H7 (cell line): ENCODE measurements around the gene PIK3R5. TPM values are rescaled to one million over a fixed set of nuclear protein-coding genes. Genes with fewer than 3 reads are reported as not detected.

Experiments used
- DNase-seq: peaks from one replicate; pipeline ENCODE4 v3.0.0; 2012
- H3K27me3 ChIP-seq: 2 replicates; pipeline ENCODE4 v1.6.0; 2011; ENCODE audit warnings: mild to moderate bottlenecking, low read length; ENCODE audit not compliant: control insufficient read depth, insufficient read depth
- H3K36me3 ChIP-seq: replicated peaks from 2 replicates; pipeline ENCODE4 v1.5.1; 2011; ENCODE audit warnings: low read length; ENCODE audit not compliant: control insufficient read depth, insufficient read depth
- H3K4me3 ChIP-seq: 2 replicates; pipeline ENCODE4 v1.5.1; 2011; ENCODE audit warnings: low read depth, mild to moderate bottlenecking, control low read depth, low read length, moderate library complexity; ENCODE audit not compliant: insufficient read depth
- total RNA-seq: library from RNA; depleted of rRNA; stranded (reverse); fragments of >200 nt; shearing (Covaris generic); gene quantifications from 2 replicates; pipeline ENCODE4 v1.2.3, GENCODE V29; 2014

PIK3R5 gene
- total RNA-seq, 1 experiment from 2014 or later: 33.6 TPM

GRCh38 chr17:8884336-8884990 is 81.0 kb downstream of the PIK3R5 start:
- peak overlapping the region; percentile 33; the same call in 1 of the 2 replicates for H3K4me3 ChIP-seq
- no peak for DNase-seq

GRCh38 chr17:8883353-8883752 is 82.2 kb downstream of the PIK3R5 start:
- no peak for DNase-seq
- H3K36me3 ChIP-seq: no peaks in the 10 kb centered on the region
- no peak overlapping the region; the same call in 1 of the 2 replicates for H3K4me3 ChIP-seq
- no peaks in the 10 kb centered on the region; the same call in 1 of the 2 replicates for H3K27me3 ChIP-seq

More at GRCh38 chr17:8884336-8884990, 81.0 kb downstream of the PIK3R5 start:
- no peaks in the 10 kb centered on the region; the same call in 1 of the 2 replicates for H3K27me3 ChIP-seq
- H3K36me3 ChIP-seq: no peaks in the 10 kb centered on the region

GRCh38 chr17:8881606-8882005 is 83.9 kb downstream of the PIK3R5 start:
- Histone ChIP-seq H3K36me3 (no peaks in the 10 kb centered on the region), H3K27me3 (no peaks in the 10 kb centered on the region; the same call in 1 of the 2 replicates), H3K4me3 (no peak overlapping the region)
- DNase-seq: peak; percentile 11

- no peaks in the 10 kb centered on the region for H3K36me3 ChIP-seq
- no peak for DNase-seq
- H3K4me3 ChIP-seq: no peak overlapping the region
- no peaks in the 10 kb centered on the region for H3K27me3 ChIP-seq
These were observed 85.0 kb downstream of the PIK3R5 start for GRCh38 chr17:8880466-8880865.

GRCh38 chr17:8879410-8879809 is 86.1 kb downstream of the PIK3R5 start:
- H3K36me3 ChIP-seq: no peaks in the 10 kb centered on the region
- no peak overlapping the region for H3K4me3 ChIP-seq
- no peaks in the 10 kb centered on the region for H3K27me3 ChIP-seq
- DNase-seq: no peak

GRCh38 chr17:8877984-8878383 is 87.5 kb downstream of the PIK3R5 start:
- DNase-seq: no peak
- Histone ChIP-seq H3K36me3 (no peaks in the 10 kb centered on the region), H3K27me3 (no peaks in the 10 kb centered on the region), H3K4me3 (no peak overlapping the region)

- no peak overlapping the region for H3K4me3 ChIP-seq
- DNase-seq: peak; percentile 68
- no peaks in the 10 kb centered on the region for H3K36me3 ChIP-seq
- no peaks in the 10 kb centered on the region for H3K27me3 ChIP-seq
These were observed 89.5 kb downstream of the PIK3R5 start for GRCh38 chr17:8875957-8876356.

- no peak overlapping the region for H3K4me3 ChIP-seq
- H3K27me3 ChIP-seq: no peaks in the 10 kb centered on the region
- H3K36me3 ChIP-seq: no peaks in the 10 kb centered on the region
- DNase-seq: no peak
These were observed 90.1 kb downstream of the PIK3R5 start for GRCh38 chr17:8875436-8875835.

GRCh38 chr17:8873801-8874715 is 91.4 kb downstream of the PIK3R5 start:
- DNase-seq: peak; percentile 69
- Histone ChIP-seq H3K36me3 (no peaks in the 10 kb centered on the region), H3K27me3 (no peaks in the 10 kb centered on the region; the same call in 1 of the 2 replicates), H3K4me3 (no peak overlapping the region)

- Histone ChIP-seq H3K36me3 (no peaks in the 10 kb centered on the region), H3K4me3 (no peak overlapping the region), H3K27me3 (no peaks in the 10 kb centered on the region; the same call in 1 of the 2 replicates)
- DNase-seq: no peak
These were observed 92.6 kb downstream of the PIK3R5 start for GRCh38 chr17:8872705-8873435.

GRCh38 chr17:8872036-8872704 is 93.3 kb downstream of the PIK3R5 start:
- no peaks in the 10 kb centered on the region for H3K36me3 ChIP-seq
- H3K4me3 ChIP-seq: no peak overlapping the region
- no peak for DNase-seq
- H3K27me3 ChIP-seq: no peaks in the 10 kb centered on the region; the same call in 1 of the 2 replicates

- no peak for DNase-seq
- Histone ChIP-seq H3K4me3 (no peak overlapping the region), H3K27me3 (no peaks in the 10 kb centered on the region; the same call in 1 of the 2 replicates)
These were observed 94.4 kb downstream of the PIK3R5 start for GRCh38 chr17:8871081-8871581.

GRCh38 chr17:8870406-8871040 is 95.0 kb downstream of the PIK3R5 start:
- no peak for DNase-seq
- Histone ChIP-seq H3K27me3 (no peaks in the 10 kb centered on the region; the same call in 1 of the 2 replicates), H3K4me3 (no peak overlapping the region), H3K36me3 (no peaks in the 10 kb centered on the region)

More at GRCh38 chr17:8871081-8871581, 94.4 kb downstream of the PIK3R5 start:
- no peaks in the 10 kb centered on the region for H3K36me3 ChIP-seq
